SJCRH30 (cell line): ENCODE data around the gene FSTL5. TPM values are rescaled to one million over a fixed set of nuclear protein-coding genes. Genes with fewer than 3 reads are reported as not detected.

Source experiments
- DNase-seq, 2 experiments: peaks; one replicate each; pipeline ENCODE4 v3.0.0-alpha.2; 2015 to 2020
- H3K27ac ChIP-seq: fragments of 250-450 bp; sonication (Bioruptor Pico); 2 replicates; pipeline ENCODE4 v1.5.1; 2020; ENCODE audit warnings: mild to moderate bottlenecking, moderate library complexity
- H3K27me3 ChIP-seq: fragments of 250-450 bp; sonication (Bioruptor Pico); 2 replicates; pipeline ENCODE4 v1.5.1; 2020; ENCODE audit warnings: mild to moderate bottlenecking, moderate library complexity
- H3K36me3 ChIP-seq: fragments of 250-450 bp; sonication (Bioruptor Pico); 2 replicates; pipeline ENCODE4 v1.5.1; 2020; ENCODE audit warnings: mild to moderate bottlenecking, moderate library complexity
- H3K4me1 ChIP-seq: fragments of 250-450 bp; sonication (Bioruptor Pico); 2 replicates; pipeline ENCODE4 v1.5.1; 2020; ENCODE audit warnings: mild to moderate bottlenecking, moderate library complexity
- H3K4me3 ChIP-seq: fragments of 250-450 bp; sonication (Bioruptor Pico); 2 replicates; pipeline ENCODE4 v1.5.1; 2020; ENCODE audit warnings: mild to moderate bottlenecking, moderate library complexity
- H3K9me3 ChIP-seq: fragments of 250-450 bp; sonication (Bioruptor Pico); replicated peaks from 2 replicates; pipeline ENCODE4 v1.5.1; 2020; ENCODE audit warnings: mild to moderate bottlenecking, moderate library complexity
- total RNA-seq: library from RNA; depleted of rRNA; stranded (reverse); fragments of >200 nt; shearing (Covaris generic); gene quantifications from 2 replicates; pipeline ENCODE4 v1.2.3, GENCODE V29; 2014

Gene FSTL5
- total RNA-seq, 1 experiment from 2014 or later = 0.02 TPM

DNA sequence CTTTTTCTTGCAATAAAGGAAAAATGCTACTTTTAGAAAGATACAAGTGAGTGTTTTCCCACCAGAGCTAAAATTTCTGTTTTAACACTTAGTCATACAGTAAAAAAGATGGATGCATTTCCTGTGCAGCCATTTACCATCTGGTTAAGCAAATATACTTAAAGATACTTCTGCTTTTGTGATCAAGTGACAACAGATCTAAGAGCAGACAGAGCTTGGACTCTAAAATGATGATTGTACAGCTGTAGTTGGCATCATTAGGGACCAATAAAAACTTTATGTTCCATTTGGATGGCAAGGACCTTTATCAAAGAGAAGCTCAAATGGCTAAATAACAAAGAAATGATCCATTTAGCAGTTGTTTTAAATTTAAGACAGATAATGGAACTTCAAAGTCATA lies 270.8 kb downstream of the FSTL5 start:
- no peaks in the 10 kb centered on the region for H3K9me3 ChIP-seq
- no peak overlapping the region for H3K4me3 ChIP-seq
- no peak overlapping the region for H3K27ac ChIP-seq
- no peaks in the 10 kb centered on the region for H3K4me1 ChIP-seq
- no peak for DNase-seq
- no peaks in the 10 kb centered on the region for H3K27me3 ChIP-seq
- no peaks in the 10 kb centered on the region for H3K36me3 ChIP-seq

- Histone ChIP-seq H3K36me3 (no peaks in the 10 kb centered on the region), H3K4me1 (no peaks in the 10 kb centered on the region), H3K27me3 (no peaks in the 10 kb centered on the region), H3K9me3 (no peaks in the 10 kb centered on the region), H3K27ac (no peak overlapping the region), H3K4me3 (no peak overlapping the region)
- no peak for DNase-seq
Observed at GRCh38 chr4:161883157-161883556, 280.6 kb downstream of the FSTL5 start.

- H3K27me3 ChIP-seq = no peaks in the 10 kb centered on the region
- no peak for DNase-seq
Observed at GRCh38 chr4:161881370-161881769, 282.4 kb downstream of the FSTL5 start.

DNA sequence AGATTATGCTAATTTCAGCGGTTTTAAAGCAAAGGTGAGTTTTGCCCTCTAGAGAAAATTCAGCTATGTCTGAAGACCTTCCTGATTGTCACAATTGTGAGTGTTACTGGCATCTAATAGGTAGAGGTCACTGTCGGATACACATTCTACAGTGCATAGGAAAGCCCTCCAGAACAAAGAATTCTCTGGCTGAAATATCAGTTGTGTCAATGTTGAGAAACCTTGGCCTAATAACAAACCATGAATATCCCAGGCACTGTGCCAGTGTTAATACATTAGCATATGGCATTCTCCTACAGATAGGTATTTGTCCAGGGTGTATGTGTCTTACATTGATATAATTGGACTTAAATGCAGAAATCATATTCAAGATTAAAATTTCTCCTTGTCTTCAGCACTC lies 294.3 kb downstream of the FSTL5 start:
- H3K27me3 ChIP-seq = no peaks in the 10 kb centered on the region
- no peaks in the 10 kb centered on the region for H3K4me1 ChIP-seq
- no peaks in the 10 kb centered on the region for H3K36me3 ChIP-seq
- no peaks in the 10 kb centered on the region for H3K9me3 ChIP-seq
- H3K27ac ChIP-seq = no peak overlapping the region
- H3K4me3 ChIP-seq = no peak overlapping the region
- no peak for DNase-seq

More at GRCh38 chr4:161881370-161881769, 282.4 kb downstream of the FSTL5 start:
- H3K27ac ChIP-seq = no peak overlapping the region
- no peak overlapping the region for H3K4me3 ChIP-seq
- H3K9me3 ChIP-seq = no peaks in the 10 kb centered on the region
- no peaks in the 10 kb centered on the region for H3K36me3 ChIP-seq
- H3K4me1 ChIP-seq = no peaks in the 10 kb centered on the region

GRCh38 chr4:161856711-161857326 lies 307.0 kb downstream of the FSTL5 start:
- DNase-seq = no peak
- H3K36me3 ChIP-seq = no peaks in the 10 kb centered on the region
- H3K4me3 ChIP-seq = no peak overlapping the region
- no peaks in the 10 kb centered on the region for H3K9me3 ChIP-seq
- H3K27me3 ChIP-seq = no peaks in the 10 kb centered on the region
- no peaks in the 10 kb centered on the region for H3K4me1 ChIP-seq
- no peak overlapping the region for H3K27ac ChIP-seq

GRCh38 chr4:161850631-161851030 lies 313.2 kb downstream of the FSTL5 start:
- Histone ChIP-seq H3K36me3 (no peaks in the 10 kb centered on the region), H3K9me3 (no peaks in the 10 kb centered on the region), H3K27ac (no peak overlapping the region), H3K4me3 (no peak overlapping the region), H3K4me1 (no peaks in the 10 kb centered on the region), H3K27me3 (no peaks in the 10 kb centered on the region)
- no peak for DNase-seq

GRCh38 chr4:161841759-161842158 lies 322.0 kb downstream of the FSTL5 start:
- Histone ChIP-seq H3K4me1 (no peaks in the 10 kb centered on the region), H3K27ac (no peak overlapping the region)

GRCh38 chr4:161829591-161829990 lies 334.2 kb downstream of the FSTL5 start:
- H3K9me3 ChIP-seq = no peaks in the 10 kb centered on the region
- H3K36me3 ChIP-seq = no peaks in the 10 kb centered on the region
- H3K27me3 ChIP-seq = no peaks in the 10 kb centered on the region
- no peak overlapping the region for H3K27ac ChIP-seq
- no peak overlapping the region for H3K4me3 ChIP-seq
- DNase-seq = no peak
- no peaks in the 10 kb centered on the region for H3K4me1 ChIP-seq

More at GRCh38 chr4:161841759-161842158, 322.0 kb downstream of the FSTL5 start:
- Histone ChIP-seq H3K36me3 (no peaks in the 10 kb centered on the region), H3K9me3 (no peaks in the 10 kb centered on the region), H3K27me3 (no peaks in the 10 kb centered on the region), H3K4me3 (no peak overlapping the region)
- DNase-seq = no peak

DNA sequence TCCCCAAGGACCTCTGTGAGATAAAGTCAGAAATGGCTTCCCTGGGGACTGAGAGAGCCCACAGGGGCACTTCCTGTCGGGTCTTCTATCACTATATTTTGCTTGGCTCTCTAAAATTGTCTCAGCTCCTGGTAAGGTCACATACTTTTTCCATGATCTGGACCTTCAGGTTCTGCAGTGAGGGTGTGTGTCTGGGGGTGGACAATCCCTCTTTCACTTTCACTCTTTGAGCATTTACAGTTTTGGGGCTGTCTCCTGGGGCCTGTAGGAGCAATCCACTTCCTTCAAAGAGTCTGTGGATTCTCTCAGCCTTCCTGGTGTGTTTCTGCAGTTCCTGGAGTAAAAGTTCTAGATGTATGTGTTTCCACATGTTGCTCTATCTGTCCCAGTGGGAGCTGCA lies 335.7 kb downstream of the FSTL5 start:
- Histone ChIP-seq H3K9me3 (no peaks in the 10 kb centered on the region), H3K36me3 (no peaks in the 10 kb centered on the region), H3K27me3 (no peaks in the 10 kb centered on the region), H3K4me3 (no peak overlapping the region), H3K27ac (no peak overlapping the region), H3K4me1 (no peaks in the 10 kb centered on the region)
- DNase-seq = no peak

- no peak overlapping the region for H3K27ac ChIP-seq
- no peak for DNase-seq
- H3K4me3 ChIP-seq = no peak overlapping the region
- H3K9me3 ChIP-seq = no peaks in the 10 kb centered on the region
- H3K4me1 ChIP-seq = no peaks in the 10 kb centered on the region
- H3K27me3 ChIP-seq = no peaks in the 10 kb centered on the region
- H3K36me3 ChIP-seq = no peaks in the 10 kb centered on the region
Observed at GRCh38 chr4:161827013-161827412, 336.8 kb downstream of the FSTL5 start.

- no peaks in the 10 kb centered on the region for H3K27me3 ChIP-seq
- no peaks in the 10 kb centered on the region for H3K4me1 ChIP-seq
- H3K4me3 ChIP-seq = no peak overlapping the region
- DNase-seq = no peak
- H3K9me3 ChIP-seq = no peaks in the 10 kb centered on the region
- no peaks in the 10 kb centered on the region for H3K36me3 ChIP-seq
- no peak overlapping the region for H3K27ac ChIP-seq
Observed at GRCh38 chr4:161823450-161823849, 340.4 kb downstream of the FSTL5 start.

DNA sequence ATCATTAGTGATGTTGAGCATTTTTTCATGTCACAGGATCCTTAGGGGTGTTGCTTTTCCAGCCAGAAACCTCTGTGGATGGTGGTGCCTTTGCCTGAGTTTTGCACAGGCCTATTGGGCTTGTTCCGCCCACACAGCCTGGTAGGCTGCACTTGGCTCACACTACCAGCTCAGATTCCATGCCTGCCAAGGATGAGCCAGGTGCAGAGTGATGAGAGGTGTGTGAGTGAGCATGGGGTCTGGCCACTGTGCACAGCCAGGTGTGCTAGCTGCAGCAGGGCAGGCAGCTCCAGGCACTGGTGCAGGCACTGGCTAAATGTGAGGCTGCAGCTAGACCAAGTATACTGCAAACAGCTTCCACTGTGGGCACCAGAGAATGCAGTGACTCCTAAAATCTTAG lies 341.6 kb downstream of the FSTL5 start:
- Histone ChIP-seq H3K4me3 (no peak overlapping the region), H3K4me1 (no peaks in the 10 kb centered on the region), H3K27me3 (no peaks in the 10 kb centered on the region), H3K36me3 (no peaks in the 10 kb centered on the region), H3K27ac (no peak overlapping the region), H3K9me3 (no peaks in the 10 kb centered on the region)
- no peak for DNase-seq

- Histone ChIP-seq H3K36me3 (no peaks in the 10 kb centered on the region), H3K4me1 (no peaks in the 10 kb centered on the region), H3K4me3 (no peak overlapping the region), H3K27me3 (no peaks in the 10 kb centered on the region), H3K9me3 (no peaks in the 10 kb centered on the region), H3K27ac (no peak overlapping the region)
- DNase-seq = no peak
Observed at GRCh38 chr4:161817914-161818313, 345.9 kb downstream of the FSTL5 start.

GRCh38 chr4:161816958-161817357 lies 346.8 kb downstream of the FSTL5 start:
- Histone ChIP-seq H3K36me3 (no peaks in the 10 kb centered on the region), H3K4me3 (no peak overlapping the region), H3K27me3 (no peaks in the 10 kb centered on the region), H3K4me1 (no peaks in the 10 kb centered on the region), H3K27ac (no peak overlapping the region), H3K9me3 (no peaks in the 10 kb centered on the region)
- DNase-seq = no peak

GRCh38 chr4:161815841-161816240 lies 348.0 kb downstream of the FSTL5 start:
- Histone ChIP-seq H3K9me3 (no peaks in the 10 kb centered on the region), H3K27me3 (no peaks in the 10 kb centered on the region), H3K27ac (no peak overlapping the region), H3K4me3 (no peak overlapping the region), H3K36me3 (no peaks in the 10 kb centered on the region), H3K4me1 (no peaks in the 10 kb centered on the region)
- DNase-seq = no peak

DNA sequence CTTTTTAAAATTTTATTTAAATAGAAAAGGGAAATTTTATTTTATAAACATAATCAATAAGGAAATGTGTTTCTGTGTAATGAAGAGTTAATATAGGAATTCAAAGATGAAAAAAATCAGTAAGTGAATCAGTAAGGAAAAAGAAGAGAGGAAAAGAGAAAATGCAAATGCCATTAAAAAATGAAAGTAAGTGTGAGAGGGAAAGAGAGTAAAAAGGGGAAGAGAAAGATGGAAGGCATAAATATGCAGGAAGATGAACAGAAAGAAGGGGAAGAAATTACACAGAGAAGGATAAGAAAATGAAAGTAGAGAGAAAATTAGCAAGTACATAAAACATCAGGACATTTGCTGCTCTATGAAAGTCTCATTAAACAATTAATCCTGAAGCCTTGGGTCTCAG lies 349.9 kb downstream of the FSTL5 start:
- H3K4me1 ChIP-seq = no peaks in the 10 kb centered on the region
- H3K36me3 ChIP-seq = no peaks in the 10 kb centered on the region
- H3K27me3 ChIP-seq = no peaks in the 10 kb centered on the region
- no peak for DNase-seq
- no peak overlapping the region for H3K27ac ChIP-seq
- no peaks in the 10 kb centered on the region for H3K9me3 ChIP-seq
- no peak overlapping the region for H3K4me3 ChIP-seq
